ENCODE data around the gene RABGAP1L. TPM values are rescaled to one million over a fixed set of nuclear protein-coding genes. Genes with fewer than 3 reads are reported as not detected.

The RABGAP1L gene
- total and polyA plus RNA-seq, 2 of the 4 experiments (the other 2 are of a cell fraction): 7.9 to 26.7 TPM

DNA sequence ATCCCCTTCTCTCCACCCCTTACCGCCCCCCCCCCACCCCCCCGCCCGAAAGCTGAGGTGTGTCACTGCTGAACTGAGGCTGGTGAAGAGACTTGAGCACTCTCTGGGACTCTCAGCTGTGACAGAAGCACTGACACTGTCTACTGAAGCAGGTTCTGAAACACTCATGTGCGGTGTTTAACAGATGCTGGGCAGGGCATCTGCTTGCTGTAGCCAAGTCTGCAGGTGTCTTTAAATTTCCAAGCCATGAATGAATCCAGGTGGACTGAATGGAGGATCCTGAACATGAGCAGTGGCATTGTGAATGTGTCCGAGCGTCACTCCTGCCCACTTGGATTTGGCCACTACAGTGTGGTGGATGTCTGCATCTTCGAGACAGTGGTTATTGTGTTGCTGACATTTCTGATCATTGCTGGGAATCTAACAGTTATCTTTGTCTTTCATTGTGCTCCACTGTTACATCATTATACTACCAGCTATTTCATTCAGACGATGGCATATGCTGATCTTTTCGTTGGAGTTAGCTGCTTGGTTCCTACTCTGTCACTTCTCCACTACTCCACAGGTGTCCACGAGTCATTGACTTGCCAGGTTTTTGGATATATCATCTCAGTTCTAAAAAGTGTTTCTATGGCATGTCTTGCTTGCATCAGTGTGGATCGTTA lies 288.7 kb downstream of the RABGAP1L start, which contains the start of gene GPR52:
GPR52 (plus strand) TSS at position 99 of the 665 bp plus-strand sequence; CDS start at position 247, 148 bp downstream.
- Histone ChIP-seq H4K5ac (ENCODE audit: low read depth, low read length) (no peak within 1 kb of the TSS), H3K4me3 (ENCODE audit: insufficient read depth, low read depth, low read length) (no peak within 1 kb of the TSS), H2BK20ac (ENCODE audit: low read depth, low read length) (no peak within 1 kb of the TSS), H2AFZ (replicated peaks; ENCODE audit: low read length, poor library complexity) (no peak within 1 kb of the TSS), H3K14ac (replicated peaks; ENCODE audit: low read depth, low read length) (no peak within 1 kb of the TSS), H3K4me2 (ENCODE audit: low read depth, low read length) (no peak within 1 kb of the TSS), H3K9me1 (ENCODE audit: insufficient read depth, low read length) (no peaks in the 10 kb centered on the region; the same call in 1 of the 2 replicates), H3K23ac (ENCODE audit: low read depth, low read length) (no peak within 1 kb of the TSS), H3K18ac (ENCODE audit: low read depth, low read length) (no peak within 1 kb of the TSS), H3K36me3 (ENCODE audit: control insufficient read depth, insufficient read depth, low read length) (no peaks in the 10 kb centered on the region), H2BK5ac (ENCODE audit: low read depth, low read length, poor library complexity, severe bottlenecking) (no peak within 1 kb of the TSS), H3K27ac (ENCODE audit: insufficient read depth, low read length) (no peak within 1 kb of the TSS), H3K79me1 (ENCODE audit: low read depth in 1 of 2, low read length in 2 of 2) (no peaks in the 10 kb centered on the region), H3K4me1 (ENCODE audit: control insufficient read depth, insufficient read depth, low read length) (no peaks in the 10 kb centered on the region), H3K4ac (ENCODE audit: low read depth, low read length) (no peak within 1 kb of the TSS), H3K9ac (ENCODE audit: low read depth, low read length) (no peak within 1 kb of the TSS), H3K56ac (ENCODE audit: extremely low read depth, insufficient read depth, low read length) (no peak within 1 kb of the TSS), H4K20me1 (ENCODE audit: insufficient read depth, low read length) (no peaks in the 10 kb centered on the region), H2AK9ac (replicated peaks; ENCODE audit: low read depth, low read length, poor library complexity) (no peak within 1 kb of the TSS), H4K8ac (ENCODE audit: low read depth in 2 of 2, low read length in 2 of 2) (no peak within 1 kb of the TSS), H2BK15ac (ENCODE audit: low read depth, low read length) (no peak within 1 kb of the TSS), H3K9me3 (ENCODE audit: control insufficient read depth, insufficient read depth, low read length) (no peaks in the 10 kb centered on the region), H2AK5ac (ENCODE audit: low read depth, low read length) (no peak within 1 kb of the TSS), H3K27me3 (ENCODE audit: control insufficient read depth, insufficient read depth, low read length) (no peaks in the 10 kb centered on the region), H4K91ac (ENCODE audit: insufficient read depth, low read depth, low read length) (no peak within 1 kb of the TSS), H2BK120ac (ENCODE audit: low read depth, low read length) (no peak within 1 kb of the TSS)
- ChIA-PET POLR2A (ENCODE audit: unreplicated experiment) (no interaction called here), CTCF (no interaction called here)
- WGBS, 2 experiments (ENCODE audit: extremely low coverage in 2 of 2, insufficient read length in 1 of 2): 100% methylated on average over 3 of the region's 11 CpGs; no CpG with 5 or more reads in 1 of the 2 experiments
- DNase-seq (no peak), ATAC-seq (ENCODE audit: low read depth) (no peak)
- dilution Hi-C loops (cut with HindIII; ENCODE audit: low sequenced_read_pairs, unreplicated experiment): no loop called here
- intact Hi-C loops (cut with micrococcal nuclease): no loop called here
- TF ChIP-seq, protein P1, sequence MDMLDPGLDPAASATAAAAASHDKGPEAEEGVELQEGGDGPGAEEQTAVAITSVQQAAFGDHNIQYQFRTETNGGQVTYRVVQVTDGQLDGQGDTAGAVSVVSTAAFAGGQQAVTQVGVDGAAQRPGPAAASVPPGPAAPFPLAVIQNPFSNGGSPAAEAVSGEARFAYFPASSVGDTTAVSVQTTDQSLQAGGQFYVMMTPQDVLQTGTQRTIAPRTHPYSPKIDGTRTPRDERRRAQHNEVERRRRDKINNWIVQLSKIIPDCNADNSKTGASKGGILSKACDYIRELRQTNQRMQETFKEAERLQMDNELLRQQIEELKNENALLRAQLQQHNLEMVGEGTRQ (IDR thresholded peaks at IDR 0.05; ENCODE audit: low read depth, low read length): no peak
- in situ Hi-C loops (cut with MboI; ENCODE audit: low sequenced_read_pairs): no loop called here
- BruUV-seq (replicated peaks): no TSS peak
